GM21619 (cell line): Measurements from ENCODE around the gene PSPH.
"Not testable (repeated sequence)": the region's sequence is repeated elsewhere in the genome, so short reads cannot be mapped to it uniquely, and the experiment has no call there.

ENCODE experiments used
- ATAC-seq: cut with Tn5 transposase; IDR thresholded peaks from one replicate; pipeline ENCODE4 v1.9.1; 2021; ENCODE audit not compliant: unreplicated experiment

The PSPH gene

GRCh38 chr7:56063500-56063881 is 12.2 kb upstream of the PSPH start:
- ATAC-seq, result no peak

DNA sequence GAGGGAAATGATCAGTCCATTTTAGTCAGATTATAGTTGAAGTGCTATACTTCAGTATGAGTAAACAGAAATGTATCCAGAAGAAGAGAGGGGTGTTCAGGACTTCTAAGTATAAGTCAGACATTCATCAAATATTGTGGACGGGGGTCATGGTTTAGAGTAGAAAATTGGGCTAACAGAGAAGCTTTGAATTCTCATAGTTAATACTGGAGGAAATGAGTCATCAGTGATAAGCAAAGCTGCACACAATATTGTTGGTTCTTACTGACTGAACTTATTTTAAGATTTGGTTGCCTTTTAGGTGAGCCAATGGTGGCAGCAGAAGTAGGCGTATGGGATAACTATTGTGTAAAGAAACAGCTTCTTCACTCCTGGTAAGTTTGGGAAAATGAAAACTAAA is 11.1 kb upstream of the PSPH start:
- ATAC-seq, result no peak

GRCh38 chr7:56053993-56054392 is 2.7 kb upstream of the PSPH start:
- no peak for ATAC-seq

DNA sequence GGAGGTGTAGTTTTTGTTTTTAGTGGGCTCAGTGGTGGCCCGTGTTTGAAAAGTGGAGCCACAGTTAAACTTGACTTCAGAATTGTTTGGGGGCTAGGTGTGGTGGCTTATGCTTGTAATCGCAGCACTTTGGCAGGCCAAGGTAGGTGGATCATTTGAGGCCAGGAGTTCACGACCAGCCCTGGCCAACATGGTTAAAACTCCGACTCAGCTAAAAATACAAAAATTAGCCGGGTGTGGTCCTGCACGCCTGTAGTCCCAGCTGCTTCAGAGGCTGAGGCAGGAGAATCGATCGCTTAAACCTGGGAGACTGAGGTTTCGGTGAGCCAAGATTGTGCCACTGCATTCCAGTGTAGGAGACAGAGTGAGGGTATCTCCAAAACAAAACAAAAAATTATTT is 2.1 kb upstream of the PSPH start:
- ATAC-seq, result no peak

GRCh38 chr7:56051053-56051338 is 248 bp downstream of the PSPH start:
- no peak for ATAC-seq

DNA sequence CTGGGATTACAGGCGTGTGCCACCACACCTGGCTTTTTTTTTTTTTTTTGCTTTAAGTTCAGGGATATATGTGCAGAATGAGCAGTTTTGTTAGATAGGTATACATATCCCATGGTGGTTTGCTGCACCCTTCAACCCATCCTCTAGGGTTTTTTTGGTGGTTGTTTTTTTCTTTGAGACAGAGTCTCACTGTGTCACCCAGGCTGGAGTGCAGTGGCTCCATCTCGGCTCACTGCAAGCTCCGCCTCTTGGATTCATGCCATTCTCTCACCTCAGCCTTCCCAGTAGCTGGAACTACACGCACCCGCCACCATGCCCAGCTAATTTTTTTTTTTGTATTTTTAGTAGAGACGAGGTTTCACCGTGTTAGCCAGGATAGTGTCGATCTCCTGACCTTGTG is 2.5 kb downstream of the PSPH start:
- ATAC-seq, result not testable (repeated sequence)

DNA sequence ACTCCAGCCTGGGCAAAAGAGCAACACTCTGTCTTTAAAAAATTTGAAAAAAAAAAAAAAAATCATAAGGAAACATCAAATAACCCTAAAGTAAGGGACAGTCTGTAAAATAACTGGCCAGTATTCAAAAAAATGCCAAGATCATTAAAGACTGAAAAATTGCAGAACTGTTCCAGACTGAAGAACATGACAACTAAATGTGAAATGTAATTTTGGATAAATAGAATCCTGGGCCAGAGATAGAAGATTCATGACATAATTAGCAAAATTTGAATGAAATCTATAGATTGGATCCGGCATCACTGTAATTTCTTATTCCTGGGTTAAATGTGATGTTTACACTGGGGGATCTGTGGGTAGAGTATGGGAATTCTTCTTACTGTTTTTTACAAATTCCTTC is 3.0 kb downstream of the PSPH start:
- ATAC-seq, result no peak

- not testable (repeated sequence) for ATAC-seq
These were observed 3.7 kb downstream of the PSPH start for GRCh38 chr7:56047446-56048116.

- ATAC-seq, result no peak
These were observed 4.4 kb downstream of the PSPH start for GRCh38 chr7:56046721-56047445.

DNA sequence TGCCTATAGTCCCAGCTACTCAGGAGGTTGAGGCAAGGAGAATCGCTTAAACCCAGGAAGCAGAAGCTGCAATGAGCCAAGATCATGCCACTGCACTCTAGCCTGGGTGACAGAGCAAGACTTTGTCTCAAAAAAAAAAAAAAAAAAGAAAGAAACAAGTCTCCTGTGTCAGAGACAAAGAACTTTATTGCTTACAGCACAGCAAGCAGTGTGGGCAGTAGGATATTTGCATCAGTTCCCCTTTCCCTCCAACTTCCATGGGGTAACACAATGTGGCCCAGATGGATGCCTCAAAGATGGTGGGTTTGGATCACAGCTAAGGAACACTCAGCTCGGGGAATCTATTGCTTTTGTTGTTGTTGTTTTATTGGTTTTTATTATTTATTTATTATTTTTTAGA is 5.5 kb downstream of the PSPH start:
- ATAC-seq, result not testable (repeated sequence)

DNA sequence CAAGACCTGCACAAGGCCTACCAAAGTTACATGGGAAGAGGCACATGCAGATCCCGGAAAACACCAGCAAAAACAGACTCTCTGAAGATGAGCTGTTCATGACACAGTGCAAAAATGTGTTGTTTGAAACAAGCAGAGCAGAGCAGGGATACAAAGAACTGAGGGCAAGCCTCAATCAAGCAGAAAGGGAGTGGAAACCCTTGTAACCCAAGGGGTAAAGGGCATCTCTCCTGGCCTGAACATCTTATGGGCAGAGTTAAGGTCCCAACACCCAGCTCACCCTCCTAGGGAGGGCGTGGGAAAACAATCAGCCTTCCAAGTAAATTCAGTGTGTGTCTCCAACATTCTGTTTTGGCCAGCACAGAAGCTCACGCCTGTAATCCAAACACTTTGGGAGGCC is 10.5 kb downstream of the PSPH start:
- ATAC-seq, result no peak

DNA sequence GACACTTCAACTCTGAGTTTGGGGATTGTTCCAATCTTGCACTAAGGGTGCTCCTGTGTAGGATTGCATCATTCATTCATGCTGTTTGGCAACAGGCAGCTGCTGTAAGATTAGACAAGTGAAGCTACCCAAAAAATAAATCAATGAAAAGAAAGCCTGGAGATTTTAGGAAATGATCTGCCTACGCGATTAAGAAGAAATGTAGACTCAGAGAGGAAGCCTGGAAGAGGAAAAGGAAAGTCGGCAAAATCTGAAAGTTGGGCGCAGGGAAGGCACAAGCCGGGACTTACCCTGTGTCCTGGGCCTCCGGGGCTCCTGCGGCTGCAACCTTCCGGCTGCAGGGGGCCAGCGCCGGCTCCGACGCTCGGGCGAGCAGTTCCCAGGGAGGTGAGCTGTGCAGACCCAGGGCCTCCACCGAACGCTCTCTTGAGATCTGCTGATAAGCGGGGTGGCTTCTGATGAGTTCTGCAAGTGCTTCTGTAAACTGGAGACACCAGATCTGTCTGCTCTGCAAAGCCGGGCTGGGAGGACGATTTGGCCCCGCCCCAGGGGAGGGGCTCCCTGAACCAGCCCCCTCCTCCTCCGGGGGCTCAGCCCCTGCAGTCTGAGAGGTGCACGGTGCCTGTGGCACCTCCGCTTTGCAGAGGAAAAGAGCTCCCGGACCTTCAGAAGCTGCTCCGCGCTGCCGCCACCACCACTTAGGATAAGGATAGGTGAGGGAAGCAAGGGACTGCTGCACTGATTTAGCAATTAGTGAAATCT is 17.4 kb downstream of the PSPH start:
- peak; percentile 97 for ATAC-seq

- not testable (repeated sequence) for ATAC-seq
These were observed 18.7 kb downstream of the PSPH start for GRCh38 chr7:56032578-56032977.

DNA sequence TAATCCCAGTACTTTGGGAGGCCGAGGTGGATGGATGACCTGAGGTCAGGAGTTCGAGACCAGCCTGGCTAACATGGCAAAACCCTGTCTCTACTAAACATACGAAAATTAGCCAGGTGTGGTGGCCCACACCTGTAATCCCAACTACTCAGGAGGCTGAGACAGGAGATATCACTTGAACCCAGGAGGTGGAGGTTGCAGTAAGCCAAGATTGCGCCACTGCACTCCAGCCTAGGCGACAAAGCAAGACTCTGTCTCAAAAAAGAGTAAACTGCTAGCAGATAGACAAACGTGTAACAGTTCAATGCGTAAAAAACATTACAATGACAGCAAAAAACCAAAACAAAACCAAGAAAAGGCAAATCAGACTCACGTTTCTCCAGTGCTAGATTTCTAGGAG is 19.7 kb downstream of the PSPH start:
- ATAC-seq, result not testable (repeated sequence)

GRCh38 chr7:56030340-56030739 is 20.9 kb downstream of the PSPH start:
- no peak for ATAC-seq

GRCh38 chr7:56028942-56029630 is 22.2 kb downstream of the PSPH start:
- ATAC-seq, result no peak

DNA sequence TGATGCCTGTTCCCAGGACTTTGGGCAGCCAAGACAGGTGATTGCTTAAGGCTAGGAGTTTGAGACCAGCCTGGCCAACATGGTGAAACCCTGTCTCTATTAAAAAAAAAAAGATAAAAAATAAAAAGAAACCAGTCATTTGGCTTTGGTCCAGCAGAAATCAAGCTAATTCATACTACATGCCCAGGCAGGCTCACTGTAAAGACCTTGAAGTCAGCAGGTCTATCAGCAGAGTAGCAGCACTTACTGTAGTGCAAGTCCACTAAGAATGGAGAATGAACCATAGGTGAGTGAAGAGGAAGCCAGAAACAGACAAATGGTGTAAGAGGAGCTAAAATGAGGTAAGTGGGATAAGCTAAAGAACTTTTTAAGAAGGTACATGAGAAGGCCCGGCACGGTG is 24.7 kb downstream of the PSPH start:
- no peak for ATAC-seq

DNA sequence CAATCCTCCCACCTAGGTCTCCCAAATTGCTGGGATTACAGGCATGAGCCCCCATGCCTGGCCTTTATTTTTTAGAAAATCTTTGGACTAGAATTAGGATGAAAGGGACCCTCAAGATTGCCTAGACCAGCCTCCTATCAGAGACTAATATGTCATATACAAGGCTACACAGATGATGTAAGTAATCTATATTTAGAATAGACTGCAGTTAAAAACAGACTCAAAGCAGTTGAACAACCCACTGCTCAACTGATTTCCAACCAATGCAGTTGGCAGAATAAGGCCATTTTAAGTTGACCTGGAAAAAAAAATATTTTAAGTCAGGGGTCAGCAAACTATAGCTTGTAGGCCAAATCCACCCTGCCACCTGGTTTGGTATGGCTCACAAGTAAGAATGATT is 27.7 kb downstream of the PSPH start:
- no peak for ATAC-seq

GRCh38 chr7:56019501-56019900 is 31.7 kb downstream of the PSPH start:
- ATAC-seq, result no peak

DNA sequence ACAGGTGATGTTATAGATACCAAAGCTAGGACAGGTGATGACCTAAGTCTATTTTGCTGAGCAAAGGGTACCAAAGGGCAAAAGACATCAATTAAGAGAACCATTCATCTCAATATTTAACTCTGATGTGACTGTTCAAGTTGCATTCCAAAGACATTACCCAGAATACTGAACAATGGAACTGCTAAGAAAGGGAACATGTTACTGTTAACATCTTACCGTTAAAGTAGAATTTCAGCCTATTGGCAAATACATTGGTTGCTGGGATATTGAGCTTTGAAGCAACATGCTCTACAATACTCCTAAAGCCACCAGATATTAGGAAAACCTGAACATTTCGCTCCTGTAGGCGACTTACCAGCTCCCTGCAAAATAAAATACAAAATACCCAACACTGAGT is 34.2 kb downstream of the PSPH start:
- ATAC-seq, result not testable (repeated sequence)

DNA sequence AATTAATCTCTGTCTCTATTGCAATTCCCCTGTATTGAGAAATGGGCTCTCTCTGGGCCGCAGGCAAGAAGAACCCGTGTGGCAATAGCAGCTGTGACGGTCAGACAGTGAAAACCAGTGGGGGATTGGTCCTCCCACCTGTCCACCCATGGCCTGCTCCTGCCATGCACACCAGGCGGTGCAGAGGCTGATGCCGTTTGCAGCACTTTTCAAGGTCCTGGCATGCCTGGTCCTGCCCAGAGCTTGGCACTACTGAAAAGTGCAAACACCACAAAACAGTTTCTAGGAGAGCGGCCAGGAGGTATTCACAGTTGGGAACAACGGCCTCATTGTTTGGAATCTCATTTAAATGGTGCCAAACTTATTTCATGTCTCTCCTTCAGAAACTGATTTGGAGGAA is 41.5 kb downstream of the PSPH start:
- ATAC-seq, result no peak

- no peak for ATAC-seq
These were observed 43.4 kb downstream of the PSPH start for GRCh38 chr7:56007891-56008290.
